Spinal cord (tissue), 10 donors: Measurements from ENCODE around the gene FAM167B. TPM values are rescaled to one million over a fixed set of nuclear protein-coding genes. Genes with fewer than 3 reads are reported as not detected.
"Not testable (repeated sequence)": the region's sequence is repeated elsewhere in the genome, so short reads cannot be mapped to it uniquely, and the experiment has no call there.

Experiments
- DNase-seq, 6 donors: peaks; one replicate each; pipeline versions ENCODE4 v3.0.0 to v3.0.0-alpha.2; 2013 to 2015; ENCODE audit warnings: low spot score in 6 of 6, low read depth in 4 of 6
- H3K27ac ChIP-seq: one replicate; pipeline ENCODE4 v1.5.1; 2013; ENCODE audit warnings: low read depth, low read length, control low read depth
- H3K27me3 ChIP-seq: one replicate; pipeline ENCODE4 v1.6.1; 2013; ENCODE audit warnings: low read length; ENCODE audit not compliant: control insufficient read depth, insufficient read depth
- H3K36me3 ChIP-seq: one replicate; pipeline ENCODE4 v1.6.1; 2013; ENCODE audit warnings: low read length; ENCODE audit not compliant: control insufficient read depth, insufficient read depth
- H3K4me1 ChIP-seq: one replicate; pipeline ENCODE4 v1.6.1; 2013; ENCODE audit warnings: low read length; ENCODE audit not compliant: control insufficient read depth, insufficient read depth
- H3K4me3 ChIP-seq: one replicate; pipeline ENCODE4 v1.5.1; 2013; ENCODE audit warnings: low read depth, low read length, control low read depth
- H3K9me3 ChIP-seq: one replicate; pipeline ENCODE4 v1.6.1; 2013; ENCODE audit warnings: low read length; ENCODE audit not compliant: control insufficient read depth, insufficient read depth
- WGBS: methylation state at CpG from one replicate; pipeline ENCODE4 v1.1.5; 2013; ENCODE audit warnings: missing lambda C conversion rate; ENCODE audit not compliant: insufficient coverage; 5-methylcytosine and 5-hydroxymethylcytosine counted together
- polyA plus RNA-seq, 2 donors: library from polyadenylated mRNA; unstranded; fragments of 120-200 nt; gene quantifications; one replicate each; pipeline ENCODE4 v1.2.1, GENCODE V29; 2013; ENCODE audit not compliant: insufficient read length in 2 of 2
- total RNA-seq, 2 donors: library from RNA; depleted of rRNA in 1 of 2; stranded (reverse); fragments of 120-200 nt in 1 of 2; fragments of >200 nt in 1 of 2; gene quantifications; one replicate each; pipeline versions ENCODE4 v1.2.3 to v1.2.4, GENCODE V29; 2013 to 2014
- donor health status: healthy.

The FAM167B gene
- total and polyA plus RNA-seq, 4 donors, result 0.69 to 3.1 (median 2.1) TPM

GRCh38 chr1:32273391-32274208, 26.6 kb downstream of the FAM167B start:
- no peak for DNase-seq
- Histone ChIP-seq H3K9me3 (no peaks in the 10 kb centered on the region), H3K27ac (no peak overlapping the region), H3K4me3 (no peak overlapping the region), H3K27me3 (peaks cover 38% of the 10 kb centered on the region), H3K36me3 (no peaks in the 10 kb centered on the region), H3K4me1 (no peaks in the 10 kb centered on the region)
- 36% methylated on average over 8 of the region's 10 CpGs for WGBS

DNA sequence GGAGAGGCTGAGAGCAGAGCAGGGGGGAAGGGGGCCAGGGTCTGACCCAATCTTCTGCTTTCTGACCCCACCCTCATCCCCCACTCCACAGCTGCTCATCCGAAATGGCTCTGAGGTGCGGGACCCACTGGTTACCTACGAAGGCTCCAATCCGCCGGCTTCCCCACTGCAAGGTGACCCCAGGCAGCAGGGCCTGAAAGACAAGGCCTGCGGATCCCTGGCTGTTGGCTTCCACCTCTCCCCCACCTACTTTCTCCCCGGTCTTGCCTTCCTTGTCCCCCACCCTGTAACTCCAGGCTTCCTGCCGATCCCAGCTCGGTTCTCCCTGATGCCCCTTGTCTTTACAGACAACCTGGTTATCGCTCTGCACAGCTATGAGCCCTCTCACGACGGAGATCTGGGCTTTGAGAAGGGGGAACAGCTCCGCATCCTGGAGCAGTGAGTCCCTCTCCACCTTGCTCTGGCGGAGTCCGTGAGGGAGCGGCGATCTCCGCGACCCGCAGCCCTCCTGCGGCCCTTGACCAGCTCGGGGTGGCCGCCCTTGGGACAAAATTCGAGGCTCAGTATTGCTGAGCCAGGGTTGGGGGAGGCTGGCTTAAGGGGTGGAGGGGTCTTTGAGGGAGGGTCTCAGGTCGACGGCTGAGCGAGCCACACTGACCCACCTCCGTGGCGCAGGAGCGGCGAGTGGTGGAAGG, 27.8 kb downstream of the FAM167B start:
- H3K36me3 ChIP-seq, result no peaks in the 10 kb centered on the region
- H3K4me1 ChIP-seq, result no peaks in the 10 kb centered on the region
- no peak overlapping the region for H3K27ac ChIP-seq
- no peak overlapping the region for H3K4me3 ChIP-seq
- WGBS, result 49% methylated on average over 26 of the region's 31 CpGs
- DNase-seq, result no peak
- H3K27me3 ChIP-seq, result peaks cover 38% of the 10 kb centered on the region
- no peaks in the 10 kb centered on the region for H3K9me3 ChIP-seq

DNA sequence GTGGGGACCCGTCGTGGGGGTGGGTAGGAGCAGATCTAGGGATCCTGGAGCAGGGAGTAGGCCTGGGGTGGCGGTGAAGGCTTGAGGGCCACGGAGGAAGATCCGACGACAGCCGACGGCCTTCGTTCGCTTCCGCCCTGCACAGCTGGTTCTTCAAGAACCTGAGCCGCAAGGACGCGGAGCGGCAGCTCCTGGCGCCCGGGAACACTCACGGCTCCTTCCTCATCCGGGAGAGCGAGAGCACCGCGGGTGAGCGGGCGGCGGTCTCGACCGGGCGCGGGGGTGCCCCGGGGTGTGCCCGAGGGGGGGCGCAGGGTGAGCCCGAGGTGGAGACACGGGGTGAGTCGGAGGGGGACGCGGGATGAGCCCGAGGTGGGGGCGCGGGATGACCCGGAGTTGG, 28.4 kb downstream of the FAM167B start:
- 24% methylated on average over 40 of the region's 41 CpGs for WGBS
- H3K27me3 ChIP-seq, result peaks cover 38% of the 10 kb centered on the region
- DNase-seq, result no peak

DNA sequence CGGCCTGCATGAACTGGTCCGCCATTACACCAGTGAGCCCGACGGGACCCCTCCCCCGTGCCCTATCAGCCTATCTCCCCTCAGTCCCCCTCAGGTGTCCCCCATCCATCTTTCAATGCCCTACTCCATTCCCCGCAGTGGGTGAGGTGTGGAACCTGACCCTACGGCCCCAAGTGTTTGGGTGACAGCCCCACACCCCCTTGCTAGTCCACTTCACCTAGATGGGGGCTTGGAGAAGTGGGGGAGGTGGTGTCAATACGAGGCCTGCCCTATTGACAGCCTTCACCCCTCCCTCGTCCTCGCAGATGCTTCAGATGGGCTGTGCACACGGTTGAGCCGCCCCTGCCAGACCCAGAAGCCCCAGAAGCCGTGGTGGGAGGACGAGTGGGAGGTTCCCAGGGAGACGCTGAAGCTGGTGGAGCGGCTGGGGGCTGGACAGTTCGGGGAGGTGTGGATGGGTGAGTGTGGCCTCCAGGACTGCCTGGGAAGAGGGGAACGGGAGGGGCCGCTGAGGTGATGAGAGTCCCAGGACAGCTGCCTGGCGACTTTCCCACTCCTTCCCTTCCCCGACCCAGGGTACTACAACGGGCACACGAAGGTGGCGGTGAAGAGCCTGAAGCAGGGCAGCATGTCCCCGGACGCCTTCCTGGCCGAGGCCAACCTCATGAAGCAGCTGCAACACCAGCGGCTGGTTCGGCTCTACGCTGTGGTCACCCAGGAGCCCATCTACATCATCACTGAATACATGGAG, 29.2 kb downstream of the FAM167B start:
- H3K4me3 ChIP-seq, result no peak overlapping the region
- H3K36me3 ChIP-seq, result no peaks in the 10 kb centered on the region
- peaks cover 38% of the 10 kb centered on the region for H3K27me3 ChIP-seq
- WGBS, result 86% methylated on average over 21 of the region's 30 CpGs
- H3K27ac ChIP-seq, result no peak overlapping the region
- H3K9me3 ChIP-seq, result no peaks in the 10 kb centered on the region
- no peak for DNase-seq
- H3K4me1 ChIP-seq, result no peaks in the 10 kb centered on the region

More for the DNA sequence above, 28.4 kb downstream of the FAM167B start:
- Histone ChIP-seq H3K36me3 (no peaks in the 10 kb centered on the region), H3K4me3 (no peak overlapping the region), H3K27ac (no peak overlapping the region), H3K9me3 (no peaks in the 10 kb centered on the region), H3K4me1 (no peaks in the 10 kb centered on the region)

DNA sequence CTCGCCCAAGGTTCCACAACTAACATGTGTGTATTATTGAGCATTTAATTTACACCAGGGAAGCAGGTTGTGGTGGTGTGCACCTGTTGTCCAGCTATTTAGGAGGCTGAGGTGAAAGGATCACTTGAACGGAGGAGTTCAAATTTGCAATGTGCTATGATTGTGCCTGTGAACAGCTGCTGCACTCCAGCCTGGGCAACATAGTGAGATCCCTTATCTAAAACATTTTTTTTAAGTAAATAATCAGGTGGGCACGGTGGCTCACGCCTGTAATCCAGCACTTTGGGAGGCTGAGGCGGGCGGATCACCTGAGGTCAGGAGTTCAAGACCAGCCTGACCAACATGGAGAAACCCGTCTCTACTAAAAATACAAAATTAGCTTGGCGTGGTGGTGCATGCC, 37.8 kb downstream of the FAM167B start:
- not testable (repeated sequence) for DNase-seq, H3K4me1 ChIP-seq, H3K36me3 ChIP-seq, H3K4me3 ChIP-seq, H3K9me3 ChIP-seq, H3K27ac ChIP-seq, H3K27me3 ChIP-seq
- no CpG with 5 or more reads among the region's 8 CpGs for WGBS

GRCh38 chr1:32285658-32286057, 38.6 kb downstream of the FAM167B start:
- no peak for DNase-seq
- Histone ChIP-seq H3K4me3 (no peak overlapping the region), H3K27me3 (no peaks in the 10 kb centered on the region), H3K27ac (no peak overlapping the region), H3K9me3 (no peaks in the 10 kb centered on the region), H3K4me1 (no peaks in the 10 kb centered on the region), H3K36me3 (no peaks in the 10 kb centered on the region)
- 100% methylated on average over 1 of the region's 3 CpGs for WGBS

GRCh38 chr1:32286763-32287162, 39.7 kb downstream of the FAM167B start:
- no peaks in the 10 kb centered on the region for H3K27me3 ChIP-seq
- H3K36me3 ChIP-seq, result no peaks in the 10 kb centered on the region
- no peak for DNase-seq
- no peak overlapping the region for H3K27ac ChIP-seq
- H3K4me3 ChIP-seq, result no peak overlapping the region
- WGBS, result 93% methylated on average over 2 of the region's 4 CpGs
- H3K4me1 ChIP-seq, result peaks cover 3% of the 10 kb centered on the region
- no peaks in the 10 kb centered on the region for H3K9me3 ChIP-seq

DNA sequence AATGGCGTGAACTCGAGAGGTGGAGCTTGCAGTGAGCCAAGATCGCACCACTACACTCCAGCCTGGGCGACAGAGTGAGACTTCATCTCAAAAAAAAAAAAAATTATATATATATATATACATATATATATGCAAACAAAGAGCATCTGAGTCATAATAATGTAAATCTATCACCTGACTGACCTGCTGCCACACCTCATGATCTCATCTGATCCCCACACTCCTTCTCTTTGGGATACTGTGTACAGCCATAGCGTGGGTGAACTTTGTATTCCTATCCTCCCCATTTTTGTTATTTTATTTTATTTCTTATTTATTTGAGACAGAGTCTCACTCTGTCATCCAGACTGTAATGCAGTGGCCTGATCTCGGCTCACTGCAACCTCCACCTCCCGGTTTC, 42.2 kb downstream of the FAM167B start:
- no peak for DNase-seq
- Histone ChIP-seq H3K36me3 (no peaks in the 10 kb centered on the region), H3K27ac (no peak overlapping the region), H3K4me1 (peaks cover 15% of the 10 kb centered on the region), H3K9me3 (no peaks in the 10 kb centered on the region), H3K27me3 (no peaks in the 10 kb centered on the region), H3K4me3 (no peak overlapping the region)
- 92% methylated on average over 2 of the region's 7 CpGs for WGBS

DNA sequence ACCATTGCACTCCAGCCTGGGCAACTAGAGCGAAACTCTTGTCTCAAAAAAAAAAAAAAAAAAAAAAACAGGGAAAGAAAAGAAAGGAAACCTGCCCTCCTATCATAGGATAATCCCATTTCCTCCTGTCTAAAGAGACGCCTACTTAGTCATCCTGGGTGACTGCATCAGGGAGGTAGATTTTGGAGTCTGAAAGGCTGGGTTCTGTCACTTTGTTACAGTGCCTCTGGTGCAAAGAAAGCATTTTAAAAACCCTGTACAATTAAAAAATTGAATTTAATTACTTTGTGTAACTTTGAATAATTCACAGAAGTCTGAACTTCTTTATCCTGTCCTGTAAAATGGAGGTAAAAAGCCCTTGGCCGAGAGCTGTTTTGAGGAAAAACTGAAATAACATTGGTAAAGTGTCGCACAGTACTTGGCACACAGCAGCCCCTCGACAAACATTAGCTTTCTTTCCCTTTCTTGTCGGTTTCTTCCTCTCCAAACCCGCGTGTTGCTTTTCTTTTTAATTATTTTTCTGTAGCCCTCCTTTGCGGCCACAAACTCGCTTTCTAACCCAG, 44.2 kb downstream of the FAM167B start:
- Histone ChIP-seq H3K9me3 (no peaks in the 10 kb centered on the region), H3K4me3 (peak overlapping the region; percentile 78), H3K4me1 (peaks cover 15% of the 10 kb centered on the region), H3K27me3 (no peaks in the 10 kb centered on the region), H3K27ac (peak overlapping the region; percentile 84), H3K36me3 (no peaks in the 10 kb centered on the region)
- DNase-seq, result no peak
- 70% methylated on average over 8 of the region's 10 CpGs for WGBS
